ENCODE data around the gene MRPS2.
"Not testable (repeated sequence)": the region's sequence is repeated elsewhere in the genome, so short reads cannot be mapped to it uniquely, and the experiment has no call there.

Gene MRPS2

GRCh38 chr9:135549478-135550343, 49.2 kb downstream of the MRPS2 start:
- H3K27ac ChIP-seq (ENCODE audit: low read depth, low read length); H3K4me3 ChIP-seq (ENCODE audit: low read depth in 1 of 2, low read length in 2 of 2); H3K9ac ChIP-seq (ENCODE audit: low read depth in 1 of 2, low read length in 2 of 2); H3K9me3 ChIP-seq (ENCODE audit: control insufficient read depth in 1 of 2, low read length in 2 of 2); H3K36me3 ChIP-seq (ENCODE audit: control insufficient read depth in 1 of 2, insufficient read depth in 2 of 2, low read length in 2 of 2); H3K4me1 ChIP-seq (ENCODE audit: control insufficient read depth in 1 of 2, insufficient read depth in 2 of 2, low read length in 2 of 2); H3K27me3 ChIP-seq (ENCODE audit: control insufficient read depth in 1 of 2, insufficient read depth in 2 of 2, low read length in 2 of 2): not testable (repeated sequence)

- Histone ChIP-seq H3K27me3 (ENCODE audit: control insufficient read depth in 1 of 2, insufficient read depth in 2 of 2, low read length in 2 of 2) (no peaks in the 10 kb centered on the region), H3K36me3 (ENCODE audit: control insufficient read depth in 1 of 2, insufficient read depth in 2 of 2, low read length in 2 of 2) (no peaks in the 10 kb centered on the region), H3K9me3 (ENCODE audit: control insufficient read depth in 1 of 2, low read length in 2 of 2) (no peaks in the 10 kb centered on the region), H3K4me3 (ENCODE audit: low read depth in 1 of 2, low read length in 2 of 2) (no peak overlapping the region), H3K9ac (ENCODE audit: low read depth in 1 of 2, low read length in 2 of 2) (no peak overlapping the region), H3K27ac (ENCODE audit: low read depth, low read length) (no peak overlapping the region), H3K4me1 (ENCODE audit: control insufficient read depth in 1 of 2, insufficient read depth in 2 of 2, low read length in 2 of 2) (no peaks in the 10 kb centered on the region)
Observed at GRCh38 chr9:135550344-135550918, 49.9 kb downstream of the MRPS2 start.

GRCh38 chr9:135551031-135551430, 50.5 kb downstream of the MRPS2 start:
- H3K36me3 ChIP-seq (ENCODE audit: control insufficient read depth in 1 of 2, insufficient read depth in 2 of 2, low read length in 2 of 2) = no peaks in the 10 kb centered on the region
- no peak overlapping the region for H3K9ac ChIP-seq (ENCODE audit: low read depth in 1 of 2, low read length in 2 of 2)
- H3K27me3 ChIP-seq (ENCODE audit: control insufficient read depth in 1 of 2, insufficient read depth in 2 of 2, low read length in 2 of 2) = no peaks in the 10 kb centered on the region
- H3K4me1 ChIP-seq (ENCODE audit: control insufficient read depth in 1 of 2, insufficient read depth in 2 of 2, low read length in 2 of 2) = no peaks in the 10 kb centered on the region
- H3K9me3 ChIP-seq (ENCODE audit: control insufficient read depth in 1 of 2, low read length in 2 of 2) = no peaks in the 10 kb centered on the region
- H3K4me3 ChIP-seq (ENCODE audit: low read depth in 1 of 2, low read length in 2 of 2) = no peak overlapping the region
- H3K27ac ChIP-seq (ENCODE audit: low read depth, low read length) = no peak overlapping the region

- Histone ChIP-seq H3K36me3 (ENCODE audit: control insufficient read depth in 1 of 2, insufficient read depth in 2 of 2, low read length in 2 of 2) (no peaks in the 10 kb centered on the region), H3K27ac (ENCODE audit: low read depth, low read length) (no peak overlapping the region), H3K9me3 (ENCODE audit: control insufficient read depth in 1 of 2, low read length in 2 of 2) (no peaks in the 10 kb centered on the region), H3K4me3 (ENCODE audit: low read depth in 1 of 2, low read length in 2 of 2) (no peak overlapping the region), H3K27me3 (ENCODE audit: control insufficient read depth in 1 of 2, insufficient read depth in 2 of 2, low read length in 2 of 2) (no peaks in the 10 kb centered on the region), H3K9ac (ENCODE audit: low read depth in 1 of 2, low read length in 2 of 2) (no peak overlapping the region), H3K4me1 (ENCODE audit: control insufficient read depth in 1 of 2, insufficient read depth in 2 of 2, low read length in 2 of 2) (no peaks in the 10 kb centered on the region)
Observed at GRCh38 chr9:135551456-135551855, 51.0 kb downstream of the MRPS2 start.

GRCh38 chr9:135552021-135552697, 51.7 kb downstream of the MRPS2 start:
- H3K4me1 ChIP-seq (ENCODE audit: control insufficient read depth in 1 of 2, insufficient read depth in 2 of 2, low read length in 2 of 2) = no peaks in the 10 kb centered on the region
- H3K4me3 ChIP-seq (ENCODE audit: low read depth in 1 of 2, low read length in 2 of 2) = no peak overlapping the region
- no peaks in the 10 kb centered on the region for H3K36me3 ChIP-seq (ENCODE audit: control insufficient read depth in 1 of 2, insufficient read depth in 2 of 2, low read length in 2 of 2)
- H3K27ac ChIP-seq (ENCODE audit: low read depth, low read length) = no peak overlapping the region
- no peaks in the 10 kb centered on the region for H3K9me3 ChIP-seq (ENCODE audit: control insufficient read depth in 1 of 2, low read length in 2 of 2)
- H3K9ac ChIP-seq (ENCODE audit: low read depth in 1 of 2, low read length in 2 of 2) = no peak overlapping the region
- H3K27me3 ChIP-seq (ENCODE audit: control insufficient read depth in 1 of 2, insufficient read depth in 2 of 2, low read length in 2 of 2) = no peaks in the 10 kb centered on the region

- Histone ChIP-seq H3K9me3 (ENCODE audit: control insufficient read depth in 1 of 2, low read length in 2 of 2) (no peaks in the 10 kb centered on the region), H3K27me3 (ENCODE audit: control insufficient read depth in 1 of 2, insufficient read depth in 2 of 2, low read length in 2 of 2) (no peaks in the 10 kb centered on the region), H3K4me1 (ENCODE audit: control insufficient read depth in 1 of 2, insufficient read depth in 2 of 2, low read length in 2 of 2) (no peaks in the 10 kb centered on the region), H3K9ac (ENCODE audit: low read depth in 1 of 2, low read length in 2 of 2) (no peak overlapping the region), H3K36me3 (ENCODE audit: control insufficient read depth in 1 of 2, insufficient read depth in 2 of 2, low read length in 2 of 2) (no peaks in the 10 kb centered on the region), H3K4me3 (ENCODE audit: low read depth in 1 of 2, low read length in 2 of 2) (no peak overlapping the region), H3K27ac (ENCODE audit: low read depth, low read length) (no peak overlapping the region)
Observed at GRCh38 chr9:135552698-135553171, 52.3 kb downstream of the MRPS2 start.

Data from duodenal mucosa (tissue), 2 donors.